NCI-H2171 treated with DMSO at 0.1 percent for 48 hours (cell line): ENCODE measurements around the gene ARL6IP4.

Experiments
- DNase-seq: peaks from one replicate; lab custom pipeline; 2025; lab: John Stamatoyannopoulos, UW

Gene ARL6IP4

DNA sequence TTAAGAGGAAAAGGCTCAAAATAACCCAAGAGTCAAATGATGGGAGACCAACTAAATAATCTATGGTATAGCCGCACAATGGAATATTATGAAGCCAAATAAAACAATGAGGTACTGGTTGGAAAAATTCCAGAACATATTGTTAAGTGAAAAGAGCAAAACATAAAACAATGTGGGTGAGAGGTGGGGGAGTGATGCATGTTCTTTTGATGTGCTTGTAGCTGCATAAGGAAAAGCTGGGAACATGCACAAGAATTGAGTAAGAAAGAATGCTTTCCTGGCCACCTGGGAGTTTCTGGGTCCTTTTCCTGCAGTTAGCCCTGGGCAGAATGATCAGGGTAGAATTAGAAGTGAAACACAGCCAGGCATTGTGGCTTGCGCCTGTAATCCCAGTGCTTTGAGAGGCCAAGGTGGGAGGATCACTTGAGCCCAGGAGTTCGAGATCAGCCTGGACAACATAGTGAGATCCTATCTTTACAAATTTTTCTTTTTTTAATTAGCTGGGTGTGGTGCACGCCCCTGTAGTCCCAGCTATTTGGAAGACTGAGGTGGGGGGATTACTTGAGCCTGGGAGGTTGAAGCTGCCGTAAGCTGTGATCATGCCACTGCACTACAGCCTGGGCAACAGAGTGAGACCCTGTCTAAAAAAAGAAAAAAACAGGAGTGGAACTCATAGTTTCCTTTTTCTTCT is 22.1 kb upstream of the ARL6IP4 start:
- DNase-seq = no peak

DNA sequence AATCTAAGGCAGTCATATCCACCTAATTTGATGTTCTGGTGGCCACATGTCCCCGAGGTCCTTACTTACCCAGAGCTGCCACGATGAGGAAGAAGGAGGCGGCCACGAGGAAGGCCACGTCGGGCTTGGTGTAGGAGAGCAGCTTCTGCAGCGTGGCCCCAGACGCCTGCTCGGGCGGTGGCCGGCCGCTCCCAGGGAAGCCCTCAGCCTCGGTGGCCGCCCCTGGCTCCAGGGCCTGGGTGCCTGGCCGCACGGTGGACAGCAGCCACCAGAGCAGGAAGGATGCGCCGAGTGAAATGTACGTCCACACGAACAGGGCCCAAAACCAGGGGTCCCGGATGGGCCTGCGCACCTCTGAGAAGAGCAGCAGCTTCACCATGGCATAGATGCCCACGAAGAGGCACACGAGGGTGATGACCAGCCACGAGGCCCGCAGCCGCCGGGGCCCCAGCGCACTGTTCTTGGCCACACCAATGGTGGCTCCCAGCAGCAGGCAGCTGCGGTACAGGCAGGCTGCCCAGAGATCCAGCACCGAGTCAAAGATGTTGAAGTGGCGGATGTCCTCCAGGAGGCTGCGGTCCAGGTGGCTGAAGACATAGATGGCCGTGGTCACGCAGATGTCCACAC is 20.8 kb upstream of the ARL6IP4 start:
- DNase-seq = no peak

DNA sequence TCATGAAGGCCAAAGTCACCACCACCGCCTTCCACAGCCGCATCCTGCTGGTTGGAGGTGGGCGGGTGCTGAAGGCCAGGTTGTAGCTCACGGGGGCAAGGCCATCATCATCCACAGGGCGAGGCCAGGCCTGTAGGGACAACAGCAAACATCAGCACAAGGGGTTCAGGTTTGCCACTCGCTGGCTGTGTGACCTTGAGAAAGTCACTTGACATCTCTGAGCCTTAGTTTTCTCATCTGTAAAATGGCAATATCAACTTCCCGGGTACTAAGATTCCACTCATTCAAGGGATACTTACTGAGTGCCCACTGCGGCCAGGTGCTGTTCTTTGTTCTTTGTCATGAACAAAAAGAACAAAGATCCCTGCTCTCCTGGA is 20.3 kb upstream of the ARL6IP4 start:
- DNase-seq = no peak

DNA sequence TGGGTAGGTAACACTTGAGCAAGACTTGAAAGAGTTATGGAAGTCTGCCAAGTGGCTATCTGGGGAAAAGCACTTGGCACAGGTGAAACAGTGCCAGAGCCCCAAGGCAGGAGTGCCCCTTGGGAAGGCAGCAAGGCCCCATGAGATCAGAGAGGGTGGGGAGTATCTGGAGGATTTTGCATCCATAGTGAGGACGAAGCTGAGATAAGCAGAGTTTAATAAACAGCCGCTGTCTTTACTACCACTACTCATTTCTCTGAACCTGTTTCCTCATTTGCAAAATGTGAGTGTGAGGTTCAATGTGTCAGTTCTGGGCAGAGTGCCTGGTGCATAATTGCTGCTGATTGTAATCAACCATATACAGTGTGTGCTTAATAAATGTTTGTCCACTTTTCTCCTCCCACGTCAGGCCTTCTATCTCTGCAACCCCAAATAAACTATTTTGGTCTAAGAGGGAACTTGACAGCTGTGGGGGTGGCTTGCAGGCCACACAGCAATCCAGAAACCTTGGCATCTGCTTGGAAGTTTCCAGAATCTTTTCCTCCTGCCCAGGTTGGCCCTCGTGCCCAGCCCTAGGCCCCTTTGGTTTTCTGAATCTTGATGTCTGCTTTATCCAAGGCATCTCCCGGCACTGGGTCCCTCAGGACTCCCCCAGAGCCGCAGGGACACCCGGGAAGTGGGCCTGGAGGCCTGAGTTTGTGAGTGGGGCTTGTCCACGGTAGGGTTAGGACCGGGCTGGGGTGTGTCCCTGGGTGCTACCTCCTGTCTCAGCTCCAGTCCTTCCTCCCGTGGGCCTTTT is 18.8 kb upstream of the ARL6IP4 start:
- DNase-seq = peak; percentile 55

DNA sequence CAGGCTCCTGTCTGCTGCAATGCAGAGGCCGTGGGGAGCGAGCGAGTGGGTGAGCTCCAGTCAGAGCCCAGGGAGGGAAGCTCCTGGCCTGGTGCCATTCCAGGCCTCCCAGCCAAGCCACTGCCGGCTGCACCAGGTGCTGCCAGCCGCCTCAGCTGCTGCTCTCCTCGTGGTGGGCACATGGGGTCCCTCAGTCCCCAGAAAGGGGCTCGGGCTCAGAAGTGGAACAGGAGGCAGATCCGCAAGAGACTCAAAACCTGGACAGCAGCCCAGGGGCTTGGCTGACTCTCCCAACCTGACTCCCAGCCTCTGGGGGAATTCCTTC is 16.6 kb upstream of the ARL6IP4 start:
- DNase-seq = peak; percentile 73

DNA sequence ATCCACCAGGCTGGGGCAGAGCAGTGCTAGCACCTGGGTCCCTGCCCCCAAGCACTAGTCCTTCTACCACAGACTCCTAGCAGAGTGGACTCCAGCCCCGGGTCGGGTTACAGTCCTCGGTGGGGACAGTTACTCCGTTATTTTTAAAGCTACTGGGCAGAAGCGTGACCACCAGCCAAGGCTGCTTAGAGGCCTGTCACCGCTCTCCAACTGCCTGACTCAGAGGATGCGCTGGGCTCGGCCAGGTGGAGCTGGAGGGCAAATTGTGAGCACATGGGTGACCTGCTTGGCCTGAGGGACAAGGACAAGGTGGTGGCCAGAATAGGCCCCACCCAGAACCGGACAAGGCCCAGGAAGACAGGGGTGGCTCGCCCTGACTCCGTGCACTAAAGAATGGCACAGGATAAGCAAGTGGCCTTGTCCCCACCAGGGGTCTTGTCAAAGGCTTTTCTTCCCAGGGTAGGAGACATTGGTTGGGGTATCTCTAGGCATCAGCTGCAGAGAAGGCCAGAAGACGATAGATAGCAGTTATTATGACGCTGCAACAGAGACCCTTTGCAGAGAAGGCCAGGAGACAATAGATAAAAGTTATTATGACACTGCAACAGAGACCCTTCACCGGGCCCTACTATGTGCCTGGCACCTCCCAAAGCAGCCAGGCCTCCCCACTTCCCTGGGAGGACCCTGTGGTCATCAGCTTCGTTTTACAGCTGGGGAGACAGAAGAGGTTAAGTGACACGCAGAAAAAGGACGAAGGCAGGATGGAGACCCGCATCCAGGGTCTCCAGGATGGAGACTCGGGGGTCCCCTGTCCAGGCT is 15.8 kb upstream of the ARL6IP4 start:
- no peak for DNase-seq

DNA sequence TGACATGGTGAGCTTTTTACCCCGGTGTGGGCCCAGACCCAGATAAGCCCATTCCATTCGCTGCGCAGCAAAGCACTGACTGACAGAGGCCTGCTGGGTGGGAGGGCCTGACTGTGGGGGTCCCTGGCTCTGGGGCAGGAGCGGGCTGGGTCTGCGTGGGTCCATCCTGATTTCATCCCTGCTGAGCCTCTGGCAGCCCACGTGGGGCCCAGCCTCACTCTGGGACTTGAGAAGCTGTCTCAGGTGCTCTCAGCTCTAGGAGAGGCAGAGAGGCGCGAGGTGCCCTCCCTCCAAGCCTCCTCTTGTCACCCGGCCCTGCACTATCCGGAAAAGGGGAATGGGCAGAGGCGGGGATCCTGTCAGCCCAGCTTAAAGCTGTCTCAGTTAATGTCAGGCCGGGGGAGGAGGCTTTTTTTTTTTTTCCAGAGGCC is 15.1 kb upstream of the ARL6IP4 start:
- DNase-seq = peak; percentile 39

DNA sequence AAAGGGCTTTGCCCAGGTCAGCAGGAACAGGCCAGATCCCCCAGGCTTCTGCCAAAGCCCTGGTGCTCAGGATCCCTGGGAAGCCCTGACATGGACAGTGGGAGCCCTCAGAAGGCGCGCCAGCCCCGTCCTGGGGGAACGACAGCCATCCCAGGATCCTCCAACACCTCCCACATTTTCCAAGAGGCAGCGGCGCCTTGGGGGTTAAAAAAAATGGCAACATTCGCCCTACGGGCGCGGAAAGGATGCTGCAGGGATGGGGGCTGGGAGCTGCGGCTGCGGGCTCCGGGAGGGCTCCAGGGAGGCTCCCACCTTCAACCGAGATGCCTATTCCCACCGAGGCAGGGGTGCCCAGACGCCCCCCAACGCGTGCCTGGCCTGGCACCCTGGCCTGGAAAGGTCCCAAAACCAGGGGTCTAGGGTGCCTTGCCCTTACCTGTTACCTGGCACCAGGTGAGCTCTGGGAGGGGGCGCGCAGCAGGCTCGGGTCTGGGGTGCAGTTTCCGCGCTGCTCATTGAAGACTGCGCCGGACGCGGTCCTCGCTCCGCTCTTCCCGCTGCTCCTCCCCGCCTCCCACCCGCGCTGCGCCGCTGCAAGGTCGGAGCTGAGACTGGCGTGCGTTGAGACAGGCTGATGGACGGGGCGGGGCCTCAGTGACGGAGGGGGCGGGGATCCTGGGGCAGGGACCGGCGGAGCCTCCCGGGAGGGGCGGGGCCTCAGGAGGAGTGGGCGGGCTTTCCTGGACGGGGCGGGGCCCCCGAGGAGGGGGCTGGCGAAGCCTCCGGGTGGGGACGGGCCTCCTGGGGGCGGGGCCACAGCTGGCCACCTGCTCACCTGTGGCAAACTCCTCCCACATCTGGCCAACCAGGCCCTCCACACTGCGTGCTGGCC is 14.4 kb upstream of the ARL6IP4 start, which contains the start of gene ABCB9:
ABCB9 (minus strand) TSS at position 613 of the 892 bp plus-strand sequence. CDS start 6,228 bp downstream, outside the sequence.
- DNase-seq = peak; percentile 87

DNA sequence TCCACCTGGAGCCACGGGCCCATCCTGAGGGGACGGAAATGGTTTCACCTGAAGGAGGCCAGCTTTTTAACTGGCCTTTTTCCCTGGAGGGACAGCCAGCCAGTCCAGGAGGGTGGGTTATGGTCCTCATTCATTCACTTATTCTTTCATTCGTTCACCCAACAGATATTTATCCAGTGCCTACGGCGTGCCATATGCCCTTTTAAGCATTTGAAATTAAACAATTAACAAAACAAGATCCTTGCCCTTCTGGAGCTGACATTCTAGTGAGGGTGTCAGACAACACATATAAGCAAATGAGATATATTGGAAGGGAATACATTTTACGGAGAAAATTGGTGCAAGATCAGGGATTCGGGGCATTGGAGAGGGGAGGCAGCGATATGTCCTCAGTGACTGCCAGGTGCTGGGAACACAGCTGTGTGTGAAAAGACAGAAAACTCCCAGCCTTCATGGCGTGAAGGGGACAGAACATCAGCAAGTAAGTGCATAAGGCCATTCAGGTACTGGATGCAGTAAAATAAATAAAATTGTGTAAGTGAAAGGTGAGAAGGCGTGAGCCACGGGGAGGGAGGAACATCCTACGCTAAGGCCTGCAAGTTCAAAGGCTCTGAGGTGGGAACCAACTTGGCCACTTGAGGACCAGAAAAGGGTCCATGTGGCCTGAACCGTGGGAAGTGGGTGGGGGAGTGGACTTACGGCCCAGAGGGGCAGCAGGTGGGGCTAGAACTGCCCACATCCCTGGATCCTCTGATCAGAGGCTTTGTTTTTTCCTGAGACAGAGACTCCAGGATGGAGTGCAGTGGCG is 13.5 kb upstream of the ARL6IP4 start:
- DNase-seq = no peak

DNA sequence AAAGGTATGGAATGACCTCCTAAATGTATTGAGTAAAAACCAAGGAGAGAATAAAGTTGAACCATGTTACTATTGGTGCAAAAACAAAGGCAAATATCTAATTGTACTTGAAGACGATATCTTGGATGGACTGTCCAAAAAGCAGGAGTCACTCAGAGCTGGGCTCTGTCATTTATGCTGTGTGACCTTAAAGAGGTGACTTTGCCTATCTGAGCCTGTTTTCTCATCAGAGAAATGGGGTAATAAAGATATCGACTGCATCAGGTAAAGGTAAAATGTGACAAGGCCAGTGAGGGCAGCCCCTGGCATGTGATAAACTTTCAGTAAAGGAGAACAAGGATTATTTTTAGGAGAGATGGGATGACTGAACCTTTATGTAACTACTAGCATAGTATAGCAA is 12.4 kb upstream of the ARL6IP4 start:
- DNase-seq = no peak

DNA sequence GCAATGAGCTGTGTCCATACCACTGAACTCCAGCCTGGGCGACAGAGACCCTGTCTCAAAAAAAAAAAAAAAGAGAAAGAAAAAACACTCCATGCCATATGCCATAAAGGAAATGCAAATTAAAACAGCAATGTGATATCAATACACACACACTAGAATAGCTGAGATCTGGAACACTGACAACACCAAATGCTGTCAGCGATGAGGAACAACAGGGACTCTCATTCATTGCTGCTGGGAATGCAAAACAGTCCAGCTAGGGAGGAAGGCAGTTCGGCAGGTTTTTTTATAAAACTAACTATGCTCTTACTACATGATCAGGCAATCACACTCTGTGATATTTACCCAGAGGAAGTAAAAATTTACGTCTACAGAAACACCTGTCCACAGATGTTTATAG is 10.8 kb upstream of the ARL6IP4 start:
- peak; percentile 92 for DNase-seq

DNA sequence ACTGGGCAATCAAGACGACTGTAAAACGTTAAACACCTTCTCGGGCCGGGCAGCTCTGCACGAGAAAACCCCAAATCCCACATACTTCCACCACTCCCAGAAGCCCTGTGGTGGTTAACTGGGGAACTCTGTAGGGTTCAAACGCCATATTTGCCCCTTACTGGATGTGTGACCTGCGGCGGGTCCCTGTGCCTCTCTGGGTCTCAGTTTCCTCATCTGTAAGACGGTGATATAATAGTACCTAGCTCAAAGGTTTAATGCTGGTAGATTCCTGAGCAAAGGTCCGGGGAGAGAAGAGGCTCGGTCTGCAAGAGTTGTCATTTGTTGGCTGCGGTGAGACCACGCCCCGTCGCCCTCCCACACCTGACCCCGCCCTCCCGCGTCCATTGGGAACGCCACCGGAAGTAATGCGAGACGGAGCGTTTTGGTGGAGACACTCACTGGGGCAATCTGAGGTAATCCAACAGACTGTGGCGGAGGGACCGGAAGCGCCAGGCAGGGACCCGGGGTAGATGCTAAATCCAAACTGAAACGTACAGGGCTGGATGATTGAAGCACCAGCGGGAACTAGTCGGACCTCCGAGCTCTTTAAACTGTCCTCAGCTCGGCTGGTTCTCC is 6.1 kb upstream of the ARL6IP4 start:
- DNase-seq = peak; percentile 98

DNA sequence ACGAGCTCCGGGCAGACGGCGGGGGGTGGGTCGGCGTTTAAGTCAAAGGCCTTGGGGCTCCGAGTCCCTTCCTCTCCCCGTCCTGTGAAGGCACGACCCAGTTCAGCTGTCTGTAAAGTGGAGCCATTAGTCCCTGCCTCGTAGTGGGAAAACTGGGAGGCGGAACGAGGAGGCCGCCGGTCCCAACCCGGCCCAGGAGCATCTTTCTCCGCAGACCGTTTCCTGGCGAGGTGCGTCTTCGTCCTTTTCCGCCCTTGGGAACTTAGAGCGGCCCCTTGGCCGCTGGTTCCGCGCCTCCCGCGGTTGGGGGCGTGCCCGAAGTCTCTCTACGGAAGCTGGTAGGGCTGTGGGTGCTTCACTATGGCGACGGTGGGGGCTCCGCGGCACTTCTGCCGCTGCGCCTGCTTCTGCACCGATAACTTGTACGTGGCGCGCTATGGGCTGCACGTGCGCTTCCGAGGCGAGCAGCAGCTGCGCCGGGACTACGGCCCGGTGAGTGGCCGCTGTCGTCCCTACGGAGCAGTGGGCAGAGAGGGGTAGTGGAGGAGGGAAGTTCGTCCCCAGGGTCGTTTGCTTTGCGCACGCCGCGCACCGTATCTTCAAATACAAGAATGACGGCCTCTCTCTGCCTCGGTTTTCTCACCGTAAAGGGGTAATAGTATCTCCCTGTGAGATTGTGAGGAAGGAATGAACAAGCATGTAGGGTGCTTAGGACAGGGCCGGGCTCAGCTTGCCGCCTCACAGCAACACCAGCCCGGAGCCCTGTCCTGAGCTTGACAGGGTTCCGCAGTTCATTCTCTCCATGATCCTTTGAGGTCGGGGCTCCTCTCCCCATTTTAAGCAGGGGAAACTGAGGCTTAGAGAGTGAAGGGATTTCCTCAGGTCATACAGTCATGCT is 5.3 kb upstream of the ARL6IP4 start, which contains the start of gene OGFOD2:
OGFOD2 (plus strand) TSS at position 353 of the 898 bp plus-strand sequence; CDS start at position 361, 8 bp downstream.
- peak; percentile 94 for DNase-seq

DNA sequence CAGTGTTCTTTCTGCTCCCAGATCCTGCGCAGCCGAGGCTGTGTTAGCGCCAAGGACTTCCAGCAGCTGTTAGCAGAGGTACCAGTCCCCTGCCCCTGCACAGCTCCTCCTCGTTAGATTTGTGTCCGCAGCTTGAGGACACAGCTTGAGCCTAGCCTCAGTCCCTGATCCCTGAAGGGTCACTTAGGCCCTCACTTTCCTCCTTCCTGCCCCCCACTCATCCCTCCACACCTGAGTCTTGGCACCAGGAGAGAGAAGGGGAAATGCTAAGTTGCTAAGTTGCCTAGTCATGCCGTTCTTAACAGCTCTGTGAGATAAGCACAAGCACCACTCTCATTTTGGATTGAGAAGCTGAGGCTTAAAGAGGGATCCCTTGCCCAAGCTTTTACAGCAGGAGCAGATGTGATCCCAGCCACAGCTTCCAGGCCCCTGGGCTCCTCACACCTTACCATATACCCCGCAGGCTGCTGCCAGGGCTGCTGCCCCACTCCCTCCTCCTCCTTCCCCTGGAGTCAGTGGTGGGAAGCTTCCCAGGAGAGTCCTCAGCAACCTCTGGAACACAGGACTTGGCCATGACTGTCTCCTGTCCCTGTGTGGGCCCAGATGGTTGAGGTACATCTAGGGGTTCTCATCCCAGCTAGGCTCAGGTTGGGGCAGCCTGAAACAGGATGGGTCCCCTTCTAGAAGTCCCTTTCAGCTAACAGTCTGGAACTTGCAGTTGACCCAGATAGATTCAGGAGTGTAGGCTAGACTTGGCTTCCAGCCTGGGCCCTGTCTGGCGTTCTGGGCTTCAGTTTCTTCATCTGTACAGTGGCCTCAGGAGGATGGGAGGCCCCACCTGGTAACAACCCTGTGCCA is 4.5 kb upstream of the ARL6IP4 start:
- peak; percentile 37 for DNase-seq

DNA sequence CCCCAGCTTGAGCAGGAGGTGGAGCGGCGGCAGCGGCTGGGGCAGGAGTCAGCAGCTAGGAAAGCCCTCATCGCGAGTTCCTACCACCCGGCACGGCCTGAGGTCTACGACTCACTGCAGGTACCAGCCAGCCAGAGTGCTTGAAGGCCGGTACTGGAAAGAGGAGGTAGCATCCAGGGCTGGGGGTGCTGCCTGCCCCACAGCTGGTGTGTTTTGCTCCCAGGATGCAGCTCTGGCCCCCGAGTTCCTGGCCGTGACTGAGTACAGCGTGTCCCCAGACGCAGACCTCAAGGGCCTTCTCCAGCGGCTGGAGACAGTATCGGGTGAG is 3.9 kb upstream of the ARL6IP4 start:
- DNase-seq = no peak

DNA sequence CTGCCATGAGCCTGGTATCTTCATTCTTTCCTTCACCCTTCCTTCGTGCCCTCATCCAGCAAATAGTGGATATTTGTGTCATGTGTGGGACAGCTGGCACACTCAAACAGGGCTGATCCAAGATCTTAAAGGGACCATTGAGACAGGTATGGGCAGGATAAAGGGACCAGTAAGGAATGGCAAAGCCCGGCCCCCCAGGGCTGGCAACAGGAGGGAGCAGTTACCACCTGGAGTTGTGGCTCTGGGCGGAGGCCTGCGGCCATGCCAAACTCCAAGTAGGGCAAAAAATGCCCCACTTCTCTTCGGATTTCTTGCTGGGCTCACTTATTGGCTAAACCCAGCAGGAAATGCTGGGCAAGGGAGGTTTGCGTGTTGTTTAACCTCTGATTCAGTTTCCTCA is 3.3 kb upstream of the ARL6IP4 start:
- DNase-seq = no peak

DNA sequence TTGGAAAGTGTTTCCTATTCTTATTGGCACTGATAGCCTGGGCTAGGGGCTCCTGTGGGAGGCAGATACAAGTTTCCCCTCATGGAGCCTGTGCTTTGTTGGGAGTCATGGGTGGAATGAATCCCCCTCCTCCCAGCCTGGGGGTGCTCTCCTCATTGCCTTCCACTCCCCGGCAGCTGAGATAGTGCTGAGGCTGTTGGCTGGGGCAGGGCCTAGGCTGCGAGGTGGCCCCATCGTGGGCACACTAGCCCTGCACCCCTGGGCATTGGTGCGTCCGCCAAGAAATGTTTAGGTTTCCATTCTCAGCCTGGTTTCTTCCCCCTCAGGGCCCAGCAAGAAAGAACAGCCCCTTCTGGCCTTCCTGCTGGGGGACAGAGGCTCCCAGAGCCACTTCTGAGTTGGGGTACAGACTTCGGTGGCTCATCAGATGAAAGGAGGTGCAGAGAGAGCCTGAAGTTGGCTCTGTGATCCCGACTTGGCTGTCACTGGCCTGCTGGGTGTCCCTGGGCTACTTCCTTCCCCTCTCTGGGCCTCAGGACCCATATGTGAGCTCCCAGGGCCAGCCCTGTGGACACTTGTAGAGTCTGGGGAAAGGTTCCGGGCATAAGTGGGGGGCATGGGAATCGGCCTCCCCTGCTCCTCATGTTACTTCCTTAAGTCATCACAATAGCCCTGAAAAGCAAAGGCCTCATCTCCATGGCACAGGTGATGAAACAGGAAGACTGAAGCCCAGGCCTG is 2.7 kb upstream of the ARL6IP4 start:
- no peak for DNase-seq
